ENCODE measurements around the gene SPAG6. TPM values are rescaled to one million over a fixed set of nuclear protein-coding genes. Genes with fewer than 3 reads are reported as not detected.
"Not testable (repeated sequence)": the region's sequence is repeated elsewhere in the genome, so short reads cannot be mapped to it uniquely, and the experiment has no call there.

The SPAG6 gene
- total RNA-seq, 1 donor from 2014 or later = not detected

GRCh38 chr10:22374489-22375126 lies 29.3 kb downstream of the SPAG6 start:
- peak; percentile 9 for DNase-seq

- no peak for DNase-seq
Measured at GRCh38 chr10:22379059-22379458, 33.8 kb downstream of the SPAG6 start.

GRCh38 chr10:22381262-22381661 lies 36.0 kb downstream of the SPAG6 start:
- no peak for DNase-seq

- no peak for DNase-seq
Measured at GRCh38 chr10:22386503-22386902, 41.2 kb downstream of the SPAG6 start.

- no peak for DNase-seq
Measured at GRCh38 chr10:22389856-22390589, 44.7 kb downstream of the SPAG6 start.

- no peak for DNase-seq
Measured at GRCh38 chr10:22391600-22391999, 46.3 kb downstream of the SPAG6 start.

GRCh38 chr10:22396195-22396594 lies 50.9 kb downstream of the SPAG6 start:
- DNase-seq = not testable (repeated sequence)

- DNase-seq = not testable (repeated sequence)
Measured at GRCh38 chr10:22406916-22407315, 61.6 kb downstream of the SPAG6 start.

- no peak for DNase-seq
Measured at GRCh38 chr10:22410394-22410793, 65.1 kb downstream of the SPAG6 start.

GRCh38 chr10:22410846-22411245 lies 65.5 kb downstream of the SPAG6 start:
- no peak for DNase-seq

GRCh38 chr10:22414146-22414545 lies 68.8 kb downstream of the SPAG6 start:
- no peak for DNase-seq

- DNase-seq = no peak
Measured at GRCh38 chr10:22415072-22415471, 69.8 kb downstream of the SPAG6 start.

- DNase-seq = no peak
Measured at GRCh38 chr10:22417736-22418268, 72.5 kb downstream of the SPAG6 start.

GRCh38 chr10:22420787-22421517 lies 75.7 kb downstream of the SPAG6 start:
- DNase-seq = peak; percentile 54

- no peak for DNase-seq
Measured at GRCh38 chr10:22426653-22427052, 81.4 kb downstream of the SPAG6 start.

GRCh38 chr10:22427101-22427500 lies 81.8 kb downstream of the SPAG6 start:
- no peak for DNase-seq

GRCh38 chr10:22427890-22428571 lies 82.7 kb downstream of the SPAG6 start:
- peak; percentile 58 for DNase-seq

GRCh38 chr10:22429146-22429545 lies 83.8 kb downstream of the SPAG6 start:
- no peak for DNase-seq

- no peak for DNase-seq
Measured at GRCh38 chr10:22429981-22430421, 84.7 kb downstream of the SPAG6 start.

- DNase-seq = peak; percentile 69
Measured at GRCh38 chr10:22433875-22434274, 88.6 kb downstream of the SPAG6 start.

- no peak for DNase-seq
Measured at GRCh38 chr10:22434521-22434920, 89.2 kb downstream of the SPAG6 start.

GRCh38 chr10:22435650-22436049 lies 90.4 kb downstream of the SPAG6 start:
- DNase-seq = no peak

- no peak for DNase-seq
Measured at GRCh38 chr10:22436526-22436892, 91.2 kb downstream of the SPAG6 start.
